ENCODE measurements around the gene ABHD12. TPM values are rescaled to one million over a fixed set of nuclear protein-coding genes. Genes with fewer than 3 reads are reported as not detected.

The ABHD12 gene
- total and polyA plus RNA-seq, 2 experiments from 2014 or later, result 69.5 to 187 TPM

GRCh38 chr20:25368976-25369375, 21.7 kb downstream of the ABHD12 start:
- DNase-seq (ENCODE audit: low spot score), result no peak
- WGBS (ENCODE audit: low lambda C conversion rate, missing lambda C conversion rate), result 98% methylated on average over 5 of the region's 5 CpGs
- H3K27ac ChIP-seq, result no peak overlapping the region
- no peaks in the 10 kb centered on the region for H3K27me3 ChIP-seq
- no peaks in the 10 kb centered on the region for H3K9me2 ChIP-seq (replicated peaks; ENCODE audit: insufficient read depth)
- H3K79me2 ChIP-seq, result peaks cover 97% of the 10 kb centered on the region
- no peaks in the 10 kb centered on the region for H3K4me1 ChIP-seq (ENCODE audit: insufficient read depth)
- no peak overlapping the region for H3K4me3 ChIP-seq
- H3K4me2 ChIP-seq, result no peak overlapping the region
- H3K9me3 ChIP-seq (ENCODE audit: low read depth), result no peaks in the 10 kb centered on the region
- H2AFZ ChIP-seq, result no peak overlapping the region
- TF ChIP-seq EZH2phosphoT487 (IDR thresholded peaks at IDR 0.05; ENCODE audit: low read depth, severe bottlenecking, unreplicated experiment) (no peak), EZH2 (IDR thresholded peaks at IDR 0.05; ENCODE audit: borderline replicate concordance) (no peak), CTCF (IDR thresholded peaks at IDR 0.05; ENCODE audit: poor library complexity) (no peak)
- H3K36me3 ChIP-seq (replicated peaks; ENCODE audit: insufficient read depth, low read depth), result no peaks in the 10 kb centered on the region
- H4K20me1 ChIP-seq (ENCODE audit: insufficient read depth, poor library complexity, severe bottlenecking), result no peaks in the 10 kb centered on the region

- no peak for DNase-seq (ENCODE audit: low spot score)
- Histone ChIP-seq H3K9me2 (replicated peaks; ENCODE audit: insufficient read depth) (no peaks in the 10 kb centered on the region), H4K20me1 (ENCODE audit: insufficient read depth, poor library complexity, severe bottlenecking) (no peaks in the 10 kb centered on the region), H3K4me3 (no peak overlapping the region), H3K27ac (no peak overlapping the region), H3K4me1 (ENCODE audit: insufficient read depth) (no peaks in the 10 kb centered on the region), H2AFZ (no peak overlapping the region), H3K27me3 (no peaks in the 10 kb centered on the region), H3K4me2 (no peak overlapping the region), H3K36me3 (replicated peaks; ENCODE audit: insufficient read depth, low read depth) (no peaks in the 10 kb centered on the region), H3K79me2 (peaks cover 97% of the 10 kb centered on the region), H3K9me3 (ENCODE audit: low read depth) (no peaks in the 10 kb centered on the region)
- TF ChIP-seq EZH2phosphoT487 (IDR thresholded peaks at IDR 0.05; ENCODE audit: low read depth, severe bottlenecking, unreplicated experiment), result no peak
- TF ChIP-seq EZH2 (IDR thresholded peaks at IDR 0.05; ENCODE audit: borderline replicate concordance), result no peak
- TF ChIP-seq CTCF (IDR thresholded peaks at IDR 0.05; ENCODE audit: poor library complexity), result no peak
- 96% methylated on average over 10 of the region's 10 CpGs for WGBS (ENCODE audit: low lambda C conversion rate, missing lambda C conversion rate)
Observed at GRCh38 chr20:25368526-25368925, 22.1 kb downstream of the ABHD12 start.

GRCh38 chr20:25364879-25365699, 25.5 kb downstream of the ABHD12 start:
- H3K9me3 ChIP-seq (ENCODE audit: low read depth), result no peaks in the 10 kb centered on the region
- no peaks in the 10 kb centered on the region for H3K36me3 ChIP-seq (replicated peaks; ENCODE audit: insufficient read depth, low read depth)
- DNase-seq (ENCODE audit: low spot score), result no peak
- H4K20me1 ChIP-seq (ENCODE audit: insufficient read depth, poor library complexity, severe bottlenecking), result no peaks in the 10 kb centered on the region
- 91% methylated on average over 2 of the region's 2 CpGs for WGBS (ENCODE audit: low lambda C conversion rate, missing lambda C conversion rate)
- no peak overlapping the region for H3K4me3 ChIP-seq
- H3K27ac ChIP-seq, result peak overlapping the region; percentile 6
- H3K4me1 ChIP-seq (ENCODE audit: insufficient read depth), result peaks cover 7% of the 10 kb centered on the region
- H3K79me2 ChIP-seq, result peaks cover 94% of the 10 kb centered on the region
- H3K9me2 ChIP-seq (replicated peaks; ENCODE audit: insufficient read depth), result no peaks in the 10 kb centered on the region
- no peak overlapping the region for H3K4me2 ChIP-seq
- TF ChIP-seq CTCF (IDR thresholded peaks at IDR 0.05; ENCODE audit: poor library complexity) (no peak), EZH2phosphoT487 (IDR thresholded peaks at IDR 0.05; ENCODE audit: low read depth, severe bottlenecking, unreplicated experiment) (no peak), EZH2 (IDR thresholded peaks at IDR 0.05; ENCODE audit: borderline replicate concordance) (no peak)
- H2AFZ ChIP-seq, result no peak overlapping the region
- H3K27me3 ChIP-seq, result no peaks in the 10 kb centered on the region
